K562 (cell line): ENCODE measurements around the gene ABHD12. TPM values are rescaled to one million over a fixed set of nuclear protein-coding genes. Genes with fewer than 3 reads are reported as not detected.

Source experiments
- ATAC-seq: fragments of 200-7000 bp; cut with Tn5 transposase; 3 replicates; pipeline ENCODE4 v1.9.1; 2020; ENCODE audit warnings: moderate library complexity
- BruUV-seq: library from RNA; stranded (reverse); fragments of 400-500 nt; replicated peaks from 2 replicates; lab custom pipeline; 2021; lab: Mats Ljungman, UMichigan
- CTCF ChIA-PET: fragments of 300-600 bp; formaldehyde crosslinking; extraction: SDS; loops from one replicate; lab custom pipeline; 2021; ENCODE audit warnings: low intra/inter-chr PET ratio; lab: Yijun Ruan, JAX
- POLR2A ChIA-PET: fragments of 300-600, 350-650 bp; sonication (Branson Sonifier 250); formaldehyde crosslinking; extraction: SDS; loops from one replicate; lab custom pipeline; 2021; ENCODE audit warnings: antibody characterized with exemption, inconsistent platforms; lab: Yijun Ruan, JAX
- DNase-seq, 4 experiments: peaks; one replicate each; pipeline versions ENCODE4 v3.0.0 to v3.0.0-alpha.2; 2011 to 2018; ENCODE audit warnings: low spot score in 3 of 4, mixed read lengths in 3 of 4; ENCODE audit errors: extremely low read depth in 1 of 4
- FAIRE-seq: peaks from 2 replicates; lab custom pipeline; 2011; peaks lifted over from hg19 to GRCh38; lab: Jason Lieb, UNC
- H2AFZ ChIP-seq: 2 replicates; pipeline ENCODE4 v1.6.0; 2011; ENCODE audit warnings: low read depth, low read length, control low read depth, inconsistent platforms
- H3K27ac ChIP-seq: fragments of 200-600 bp; 3 replicates; pipeline ENCODE4 v1.8.0; 2011; ENCODE audit warnings: low read depth, mild to moderate bottlenecking, control low read depth, inconsistent platforms, low read length, moderate library complexity, mixed read lengths; ENCODE audit errors: extremely low read depth
- H3K27me3 ChIP-seq, 2 experiments: fragments of 300-600 bp in 1 of 2; 2 replicates in 1 of 2; 3 replicates in 1 of 2; pipeline versions ENCODE4 v1.6.0 to v1.8.0; 2011; ENCODE audit warnings: inconsistent platforms in 2 of 2, low read length in 2 of 2, mild to moderate bottlenecking in 1 of 2, mixed read lengths in 1 of 2, moderate library complexity in 1 of 2; ENCODE audit not compliant: control insufficient read depth in 2 of 2, insufficient read depth in 2 of 2
- H3K36me3 ChIP-seq: fragments of 300-600 bp; 3 replicates; pipeline ENCODE4 v1.8.0; 2011; ENCODE audit warnings: mild to moderate bottlenecking, low read length, inconsistent platforms; ENCODE audit not compliant: control insufficient read depth, insufficient read depth
- H3K4me1 ChIP-seq, 2 experiments: fragments of 200-600 bp in 1 of 2; replicated peaks in 1 of 2; 2 replicates in 1 of 2; 3 replicates in 1 of 2; pipeline versions ENCODE4 v1.5.1 to v1.8.0; 2011; ENCODE audit warnings: inconsistent platforms in 2 of 2, low read length in 2 of 2, mild to moderate bottlenecking in 1 of 2, mixed read lengths in 1 of 2, moderate library complexity in 1 of 2; ENCODE audit not compliant: control insufficient read depth in 2 of 2, insufficient read depth in 2 of 2
- H3K4me2 ChIP-seq: 2 replicates; pipeline ENCODE4 v1.6.1; 2011; ENCODE audit warnings: low read length, control low read depth, inconsistent platforms, mixed read lengths; ENCODE audit not compliant: insufficient read depth
- H3K4me3 ChIP-seq: fragments of 200-600 bp; sonication (generic), shearing (Covaris generic); 2 replicates; pipeline ENCODE4 v1.5.1; 2016; ENCODE audit warnings: control low read depth, inconsistent platforms
- H3K79me2 ChIP-seq: fragments of 200-600 bp; 3 replicates; pipeline ENCODE4 v1.8.0; 2011; ENCODE audit warnings: low read length, inconsistent platforms; ENCODE audit not compliant: control insufficient read depth, insufficient read depth
- H3K9ac ChIP-seq, 2 experiments: 2 replicates each; pipeline versions ENCODE4 v1.6.0 to v1.6.1; 2011; ENCODE audit warnings: low read depth in 2 of 2, low read length in 2 of 2, control low read depth in 1 of 2, inconsistent platforms in 1 of 2, mild to moderate bottlenecking in 1 of 2, mixed read lengths in 1 of 2; ENCODE audit not compliant: insufficient read depth in 1 of 2
- H3K9me1 ChIP-seq: one replicate; pipeline ENCODE4 v1.6.0; 2011; ENCODE audit warnings: inconsistent platforms, mild to moderate bottlenecking, low read length, moderate library complexity; ENCODE audit not compliant: control insufficient read depth, insufficient read depth
- H3K9me3 ChIP-seq: replicated peaks from 2 replicates; pipeline ENCODE4 v1.5.1; 2011; ENCODE audit warnings: low read depth, low read length, inconsistent platforms; ENCODE audit not compliant: control insufficient read depth, insufficient read depth
- H4K20me1 ChIP-seq: replicated peaks from 2 replicates; pipeline ENCODE4 v1.6.1; 2011; ENCODE audit warnings: low read length, inconsistent platforms, mixed read lengths; ENCODE audit not compliant: control insufficient read depth, insufficient read depth
- CSDE1 ChIP-seq, 2 experiments: fragments of 450-650 bp; IDR thresholded peaks; 2 replicates each; pipeline ENCODE4 v1.6.1; 2016; ENCODE audit warnings: mild to moderate bottlenecking in 1 of 2
- MAFG ChIP-seq: fragments of 450-650 bp; conservative IDR thresholded peaks from 2 replicates; pipeline ENCODE4 v1.6.1; 2016; ENCODE audit warnings: missing genetic modification characterization, missing compliant biosample characterization
- NCOA4 ChIP-seq: fragments of 450-650 bp; IDR thresholded peaks from 2 replicates; pipeline ENCODE4 v1.6.1; 2018; ENCODE audit warnings: mild to moderate bottlenecking; ENCODE audit not compliant: partially characterized antibody
- POLR2AphosphoS2 ChIP-seq: IDR thresholded peaks from 2 replicates; pipeline ENCODE4 v1.6.1; 2012; ENCODE audit warnings: low read length, improper control_type of control experiment
- POLR3A ChIP-seq: IDR thresholded peaks from 2 replicates; pipeline ENCODE4 v1.6.1; 2011; ENCODE audit warnings: borderline replicate concordance, mild to moderate bottlenecking, moderate library complexity; ENCODE audit not compliant: insufficient read length, insufficient read depth; ENCODE audit errors: extremely low read depth
- TAL1 ChIP-seq: fragments of 450-650 bp; IDR thresholded peaks from 2 replicates; pipeline ENCODE4 v1.6.1; 2016; ENCODE audit warnings: mild to moderate bottlenecking
- U2AF1 ChIP-seq: fragments of 200-400 bp; formaldehyde crosslinking; optimal IDR thresholded peaks from 2 replicates; pipeline ENCODE3; 2017; ENCODE audit warnings: mild to moderate bottlenecking, low read depth, low read length, moderate library complexity
- ZNF23 ChIP-seq: fragments of 250-450 bp; sonication (Bioruptor Pico); IDR thresholded peaks from 2 replicates; pipeline ENCODE4 v1.4.0; 2020; ENCODE audit warnings: mild to moderate bottlenecking
- ZNF551 ChIP-seq: fragments of 250-450 bp; sonication (Bioruptor Pico); IDR thresholded peaks from 2 replicates; pipeline ENCODE4 v1.5.0; 2021; ENCODE audit warnings: mild to moderate bottlenecking, moderate library complexity
- ZNF583 ChIP-seq: fragments of 250-450 bp; sonication (Bioruptor Pico); IDR thresholded peaks from 2 replicates; pipeline ENCODE4 v1.4.0; 2020
- ZNF609 ChIP-seq: sonication (generic); formaldehyde crosslinking; IDR thresholded peaks from 2 replicates; pipeline ENCODE4 v1.8.1; 2023; ENCODE audit warnings: missing genetic modification reagents, mild to moderate bottlenecking, borderline replicate concordance
- ZNF699 ChIP-seq: fragments of 250-450 bp; sonication (Bioruptor Pico); IDR thresholded peaks from 2 replicates; pipeline ENCODE4 v1.8.0; 2021; ENCODE audit warnings: mild to moderate bottlenecking, moderate library complexity; ENCODE audit not compliant: insufficient replicate concordance
- WGBS: fragments of 100-300 bp; shearing (Covaris generic); methylation state at CpG from one replicate; pipeline ENCODE4 v1.1.6; 2016; ENCODE audit warnings: low coverage, mixed read lengths; ENCODE audit not compliant: insufficient coverage; ENCODE audit errors: missing lambda C conversion rate; 5-methylcytosine and 5-hydroxymethylcytosine counted together
- in situ Hi-C: fragments of 300-500 bp; cut with MboI; formaldehyde crosslinking; loops from 4 replicates; pipeline ENCODE4 v1.15.0; 2018; ENCODE audit warnings: inconsistent platforms, mixed read lengths
- intact Hi-C: fragments of 100-400 bp; cut with micrococcal nuclease; formaldehyde crosslinking; loops from 2 replicates; pipeline ENCODE4 v1.14.2; 2022
- polyA plus RNA-seq, 8 experiments: library from polyadenylated mRNA; depleted of rRNA in 4 of 8; stranded (reverse) in 5 of 8; unstranded in 3 of 8; fragments of >200 nt; fragmentation: Nextera tagmentation in 2 of 8; fragmentation: Illumina TruSeq in 1 of 8; extraction: Ambion mirVana in 2 of 8; extraction: Trizol in 1 of 8; gene quantifications; 2 replicates each; pipeline versions ENCODE4 v1.2.1 to v1.2.3, GENCODE V29; 2011 to 2014; ENCODE audit warnings: inconsistent platforms in 1 of 8, missing spikeins in 1 of 8
- total RNA-seq, 7 experiments: library from RNA; depleted of rRNA in 6 of 7; stranded (reverse); fragments of >200 nt in 6 of 7; fragmentation: Illumina TruSeq in 2 of 7; extraction: Trizol in 2 of 7; gene quantifications; 2 replicates each; pipeline versions ENCODE4 v1.2.1 to v1.2.3, GENCODE V29; 2011 to 2021; ENCODE audit warnings: low replicate concordance in 1 of 7

ABHD12 gene
- total and polyA plus RNA-seq, 9 of the 15 experiments (the other 6 are each of a cell fraction or from before 2014, with no cell fraction given): 0.65 to 15.6 (median 9.1) TPM

- intact Hi-C loops: no loop called here
- TF ChIP-seq NCOA4 (no peak), POLR2AphosphoS2 (no peak), ZNF583 (CRISPR knock-in tag) (no peak)
- ChIA-PET POLR2A (no interaction called here), CTCF (no interaction called here)
- Histone ChIP-seq H3K9ac (no peak overlapping the region; a peak in 1 of 4 replicates), H3K27me3 (no peaks in the 10 kb centered on the region), H3K4me1 (peaks cover 7 to 18% of the 10 kb centered on the region in 2 experiments; a peak in 3 of 5 replicates), H4K20me1 (no peaks in the 10 kb centered on the region), H3K36me3 (peaks cover 7% of the 10 kb centered on the region; the same call in 1 of the 3 replicates), H2AFZ (no peak overlapping the region), H3K9me3 (no peaks in the 10 kb centered on the region), H3K9me1 (no peaks in the 10 kb centered on the region), H3K79me2 (peaks cover 22% of the 10 kb centered on the region), H3K4me2 (no peak overlapping the region), H3K27ac (no peak overlapping the region), H3K4me3 (no peak overlapping the region)
- WGBS: 45% methylated on average over 5 of the region's 6 CpGs
- BruUV-seq: no TSS peak
- in situ Hi-C loops: no loop called here
- DNase-seq (no peak), ATAC-seq (no peak), FAIRE-seq (no peak)
These were observed 138.4 kb downstream of the ABHD12 start for GRCh38 chr20:25252230-25252651.

- no peak overlapping the region for H3K4me2 ChIP-seq
- no peaks in the 10 kb centered on the region for H3K27me3 ChIP-seq
- peaks cover 22% of the 10 kb centered on the region for H3K79me2 ChIP-seq
- 65% methylated on average over 4 of the region's 4 CpGs for WGBS
- H3K36me3 ChIP-seq: peaks cover 7% of the 10 kb centered on the region; the same call in 1 of the 3 replicates
- BruUV-seq: no TSS peak
- intact Hi-C loops (no loop called here), in situ Hi-C loops (no loop called here)
- no peaks in the 10 kb centered on the region for H3K9me1 ChIP-seq
- DNase-seq (no peak), ATAC-seq (no peak), FAIRE-seq (no peak)
- peaks cover 10 to 21% of the 10 kb centered on the region in 2 experiments; a peak in 4 of 5 replicates for H3K4me1 ChIP-seq
- H3K27ac ChIP-seq: no peak overlapping the region
- no peak overlapping the region for H2AFZ ChIP-seq
- H3K9me3 ChIP-seq: no peaks in the 10 kb centered on the region
- ChIA-PET POLR2A (no interaction called here), CTCF (no interaction called here)
- no peak overlapping the region for H3K4me3 ChIP-seq
- H3K9ac ChIP-seq: no peak overlapping the region
- H4K20me1 ChIP-seq: no peaks in the 10 kb centered on the region
- no peak for TF ChIP-seq ZNF551 (CRISPR knock-in tag)
- TF ChIP-seq POLR3A: no peak
- TF ChIP-seq ZNF609 (CRISPR knock-in tag): no peak
- TF ChIP-seq TAL1: no peak
- TF ChIP-seq ZNF699 (CRISPR knock-in tag): no peak
- TF ChIP-seq MAFG (tag): no peak
- no peak for TF ChIP-seq CSDE1 (IDR thresholded peaks at IDR 0.05)
- TF ChIP-seq ZNF23 (CRISPR knock-in tag): no peak
- no peak for TF ChIP-seq U2AF1
These were observed 139.1 kb downstream of the ABHD12 start for GRCh38 chr20:25251558-25251957.
